CD4-positive, alpha-beta T cell treated with Interleukin-12 subunit alpha and Interleukin-12 subunit beta, for 1 hour (primary cell): ENCODE data around the gene FHIT.

Experiments
- DNase-seq: peaks from one replicate; pipeline ENCODE4 v3.0.0-alpha.2; 2020

The FHIT gene

DNA sequence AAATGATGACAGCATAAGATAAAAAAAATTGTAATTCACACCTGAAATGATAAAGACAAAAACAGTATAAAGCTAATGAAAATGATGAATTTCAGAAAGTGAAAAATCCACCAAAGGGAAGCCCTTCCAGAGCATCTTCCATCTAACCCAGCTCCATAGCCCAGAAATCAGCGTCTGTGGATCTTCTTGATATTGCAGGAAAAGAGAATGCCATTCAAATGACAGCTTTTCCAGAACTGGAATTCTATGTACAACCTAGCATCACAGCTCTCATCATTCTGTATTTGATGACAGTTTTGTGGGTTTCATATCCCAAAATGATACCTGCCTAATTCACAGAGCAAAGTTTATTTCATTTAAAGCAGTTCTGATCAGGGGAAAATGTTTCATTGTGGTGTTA is 267.3 kb downstream of the FHIT start:
- no peak for DNase-seq

DNA sequence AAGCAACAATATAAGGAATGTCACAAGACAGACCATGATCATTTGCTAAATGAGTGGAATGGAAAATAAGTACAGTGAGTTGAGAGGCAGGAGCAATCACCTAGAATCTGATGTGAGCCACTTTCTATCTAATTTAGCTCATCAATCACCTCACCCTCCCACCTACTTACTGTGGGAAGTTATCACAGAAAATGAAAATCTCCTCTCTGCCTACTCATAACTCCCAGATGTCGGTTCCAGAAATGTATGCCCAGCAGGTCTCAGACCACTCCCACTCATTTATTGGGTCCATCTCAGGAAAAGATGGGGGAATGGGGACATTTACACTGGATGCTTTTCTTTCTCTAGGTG is 270.9 kb downstream of the FHIT start:
- DNase-seq = no peak

- no peak for DNase-seq
These were observed 271.6 kb downstream of the FHIT start for GRCh38 chr3:60979461-60980341.

DNA sequence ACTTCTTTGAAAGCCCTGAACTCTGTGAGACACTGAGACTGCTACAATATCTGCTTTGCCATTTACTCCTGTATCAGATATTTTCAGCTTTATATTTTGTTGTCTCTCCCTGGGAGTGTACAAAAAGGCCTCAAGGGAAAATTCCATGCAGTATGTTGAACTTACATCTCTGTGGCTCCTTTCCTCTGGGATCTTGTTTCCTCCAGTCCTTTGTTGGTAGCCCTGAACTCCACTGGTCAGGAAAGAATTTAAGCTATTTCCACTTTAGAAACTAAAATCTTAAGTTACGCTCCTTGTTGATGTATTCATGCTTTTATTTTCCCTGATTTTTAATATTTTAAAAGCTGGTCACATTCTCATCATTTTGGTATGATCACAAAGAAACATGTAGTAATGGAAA is 277.9 kb downstream of the FHIT start:
- no peak for DNase-seq

DNA sequence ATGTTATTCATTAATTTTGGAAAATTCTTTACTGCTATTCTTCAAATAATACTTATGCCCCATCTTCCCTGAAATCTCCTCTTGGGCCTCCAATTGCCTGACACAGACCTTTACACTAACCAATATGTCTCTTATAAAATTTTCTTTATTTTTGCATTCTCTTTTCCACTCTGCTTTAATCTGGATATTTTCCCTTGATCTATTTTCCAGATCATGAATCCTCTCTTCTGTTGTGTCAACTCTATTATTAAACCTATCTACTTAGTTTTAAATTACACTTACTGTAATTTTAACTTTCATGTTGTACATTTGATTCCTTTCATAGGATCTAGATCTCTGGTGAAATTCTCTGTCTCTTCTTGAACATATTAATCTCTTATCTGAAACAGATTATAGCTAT is 278.7 kb downstream of the FHIT start:
- no peak for DNase-seq

- DNase-seq = no peak
These were observed 280.4 kb downstream of the FHIT start for GRCh38 chr3:60970850-60971249.

DNA sequence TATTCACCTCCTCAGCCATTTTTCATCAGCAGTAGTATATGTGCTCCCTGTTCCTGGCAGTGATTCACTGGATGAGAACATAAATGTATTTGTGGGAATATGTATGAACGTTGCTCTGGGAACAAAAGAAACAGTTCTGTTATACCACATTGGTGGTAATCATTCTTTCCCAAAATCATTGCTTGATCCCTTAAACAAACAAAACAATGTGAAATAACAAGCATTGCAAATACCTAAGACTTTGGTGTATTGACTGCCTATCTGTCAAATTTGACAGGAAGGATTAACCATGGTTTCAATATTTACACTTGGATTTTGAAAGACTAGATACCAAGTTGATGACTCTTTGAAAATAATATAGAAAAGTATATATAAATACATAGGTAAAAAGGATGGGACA is 284.1 kb downstream of the FHIT start:
- no peak for DNase-seq

GRCh38 chr3:60957541-60957940 is 293.7 kb downstream of the FHIT start:
- DNase-seq = no peak

- DNase-seq = no peak
These were observed 294.5 kb downstream of the FHIT start for GRCh38 chr3:60956729-60957128.

DNA sequence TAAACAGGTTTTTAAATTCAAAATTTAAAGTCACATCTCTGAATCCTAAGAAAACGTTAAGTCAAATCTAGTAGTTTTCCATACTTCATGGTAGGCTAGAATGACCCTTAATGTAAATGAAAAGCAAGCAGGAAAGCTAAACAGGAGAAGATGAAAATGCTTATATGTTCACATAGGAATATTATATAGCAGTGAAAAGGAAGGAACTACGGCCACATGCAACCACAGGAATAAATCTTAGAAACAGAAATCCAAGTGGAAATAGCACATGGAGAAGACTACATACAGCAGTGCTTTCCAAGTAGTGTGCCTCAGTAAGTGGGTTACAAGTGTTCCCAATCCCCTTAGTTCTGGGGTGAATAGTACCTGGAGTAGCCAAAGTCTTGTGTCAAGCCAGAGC is 296.2 kb downstream of the FHIT start:
- DNase-seq = no peak

DNA sequence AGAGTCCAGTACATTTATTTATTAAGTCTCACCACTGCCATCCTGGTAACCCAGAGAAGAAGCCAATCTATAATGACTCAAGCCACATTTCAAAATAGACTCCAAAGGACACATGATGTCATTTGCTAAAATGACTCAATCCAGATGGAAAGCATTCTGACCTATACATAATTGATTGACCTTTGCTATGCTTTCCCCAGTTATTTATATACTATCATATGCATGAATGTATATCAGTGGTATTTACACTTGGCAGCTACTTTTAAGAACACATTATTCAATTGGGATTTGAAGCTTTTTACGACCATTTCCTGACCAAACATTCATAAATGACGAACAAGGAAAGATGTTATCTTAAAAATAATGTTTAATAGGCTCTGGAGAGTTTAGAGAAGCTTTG is 297.2 kb downstream of the FHIT start:
- DNase-seq = no peak

DNA sequence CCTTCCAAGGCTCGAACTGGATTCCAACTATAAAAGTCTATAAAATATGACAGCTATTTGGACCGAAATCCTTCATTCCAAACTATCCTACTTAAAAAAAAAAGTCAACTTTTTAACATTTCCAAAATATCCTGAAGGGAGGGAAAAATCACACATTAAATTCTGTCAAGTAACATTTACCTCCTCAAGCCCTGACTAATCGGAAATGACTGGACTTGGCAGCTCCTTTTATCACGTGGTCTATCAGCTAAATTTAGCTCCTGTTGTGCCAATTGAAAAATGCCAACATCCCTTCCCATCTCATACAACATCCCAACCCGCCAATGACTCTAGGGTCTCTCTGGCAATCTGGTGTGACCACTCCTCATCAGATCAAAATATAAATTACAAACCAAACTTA is 297.9 kb downstream of the FHIT start:
- no peak for DNase-seq

DNA sequence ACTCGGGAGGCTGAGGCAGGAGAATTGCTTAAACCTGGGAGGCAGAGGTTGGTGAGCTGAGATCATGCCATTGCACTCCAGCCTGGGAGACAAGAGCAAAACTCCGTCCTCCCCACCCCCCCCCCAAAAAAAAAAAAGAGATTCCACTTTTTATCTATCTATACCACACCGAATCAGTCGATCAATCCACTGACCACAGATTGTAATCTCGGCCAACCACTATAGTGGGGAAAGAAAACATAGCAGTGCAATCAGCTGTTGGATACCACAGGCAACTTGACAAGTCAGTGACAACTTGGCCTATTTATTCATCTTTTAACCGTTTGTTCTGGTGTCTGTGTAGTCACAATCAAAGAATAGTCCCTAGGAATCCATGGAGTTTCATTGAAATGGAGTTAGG is 299.2 kb downstream of the FHIT start:
- no peak for DNase-seq

- no peak for DNase-seq
These were observed 302.1 kb downstream of the FHIT start for GRCh38 chr3:60949146-60949545.

DNA sequence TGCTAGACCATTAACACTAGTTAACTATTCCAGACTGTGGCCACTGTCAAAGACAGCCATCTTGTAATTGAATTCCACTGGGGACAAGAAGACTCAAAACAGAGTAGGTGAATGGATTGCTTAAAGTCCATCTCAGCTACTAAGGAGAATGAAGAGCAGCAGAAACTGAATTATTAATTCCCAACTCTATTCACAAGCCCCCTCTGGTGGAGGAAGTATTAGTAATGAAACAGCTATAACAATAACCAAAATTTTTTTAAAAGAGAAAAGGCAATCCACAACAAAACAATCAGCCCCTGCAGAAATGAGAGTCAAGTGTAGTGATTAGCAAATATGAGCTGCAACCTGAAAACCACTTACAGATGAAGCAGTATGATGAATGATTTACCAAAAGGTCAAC is 302.8 kb downstream of the FHIT start:
- no peak for DNase-seq

- DNase-seq = no peak
These were observed 315.5 kb downstream of the FHIT start for GRCh38 chr3:60935709-60936108.

DNA sequence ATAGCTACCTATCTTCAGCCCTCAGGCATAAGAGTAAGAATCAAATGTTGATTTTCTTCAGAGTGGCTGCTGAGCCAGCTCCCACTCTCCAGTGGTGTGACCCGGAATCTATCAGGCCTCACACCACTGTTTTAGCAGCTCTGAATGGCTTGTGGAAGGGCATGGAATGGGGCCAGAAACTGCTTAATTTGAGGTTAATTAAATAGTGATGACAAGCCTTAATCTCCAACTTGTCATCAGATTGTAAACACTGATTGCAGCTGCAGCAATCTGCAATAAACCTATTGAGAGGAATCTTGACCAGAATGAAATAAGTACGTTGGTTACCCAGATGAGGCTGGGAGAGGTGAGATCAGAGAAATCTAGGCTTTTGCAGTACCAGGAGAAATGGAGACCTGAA is 317.4 kb downstream of the FHIT start:
- DNase-seq = no peak

DNA sequence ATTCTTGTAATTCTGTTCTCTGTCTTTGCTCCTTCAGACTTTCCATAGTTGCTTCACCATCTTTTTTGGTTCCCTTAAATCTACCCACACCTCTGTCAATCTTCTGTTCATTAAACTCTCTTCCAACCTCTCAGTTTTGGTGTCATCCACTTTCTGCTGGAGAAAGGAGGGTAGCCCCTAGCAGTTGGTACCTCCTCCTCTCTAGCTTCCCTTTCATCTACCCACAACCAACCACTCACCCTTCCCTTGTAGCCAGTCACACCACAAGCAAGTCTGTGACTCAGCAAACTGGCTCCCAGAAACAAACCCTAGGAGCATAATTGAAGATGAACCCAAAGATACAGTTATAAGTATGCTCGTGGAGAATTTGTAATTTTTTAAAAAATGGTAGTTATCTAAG is 318.6 kb downstream of the FHIT start:
- DNase-seq = no peak

DNA sequence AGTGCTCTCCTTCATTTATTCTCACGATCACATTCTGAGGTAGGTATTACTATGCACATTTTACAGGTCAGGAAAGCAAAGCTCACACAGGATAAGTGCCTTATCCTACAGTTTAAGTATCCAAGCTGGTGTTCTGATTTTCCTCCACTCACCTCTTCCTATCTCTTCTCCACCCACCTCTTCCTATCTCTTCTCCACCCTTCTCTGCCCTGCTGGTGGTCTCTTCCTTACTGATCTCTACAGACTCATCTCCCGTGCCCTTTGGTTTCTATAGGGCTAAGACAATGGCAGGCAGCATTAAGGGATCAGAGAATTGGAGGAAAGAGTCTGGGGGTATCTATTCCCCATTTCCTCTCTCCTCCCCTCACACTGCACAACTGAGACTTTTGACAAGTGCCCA is 319.1 kb downstream of the FHIT start:
- no peak for DNase-seq

DNA sequence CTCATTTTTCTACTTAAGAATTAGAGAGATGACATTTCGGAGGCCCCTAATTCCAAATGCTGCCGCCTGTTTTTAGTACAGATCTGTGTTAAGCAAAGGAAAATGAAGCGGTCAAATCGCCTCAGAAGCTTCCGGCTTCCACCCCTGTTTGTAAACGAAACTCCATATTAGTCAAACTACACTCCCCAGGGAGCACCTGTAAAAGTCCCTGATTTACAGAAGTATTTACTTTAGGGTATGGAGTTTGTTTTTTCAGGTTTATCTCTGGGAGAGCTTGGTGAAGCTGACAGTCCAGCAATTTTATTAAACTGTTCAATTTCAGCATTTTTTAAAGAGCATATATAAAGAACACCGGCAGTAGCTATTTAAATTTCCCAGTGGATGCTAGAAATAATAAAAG is 319.8 kb downstream of the FHIT start:
- no peak for DNase-seq

DNA sequence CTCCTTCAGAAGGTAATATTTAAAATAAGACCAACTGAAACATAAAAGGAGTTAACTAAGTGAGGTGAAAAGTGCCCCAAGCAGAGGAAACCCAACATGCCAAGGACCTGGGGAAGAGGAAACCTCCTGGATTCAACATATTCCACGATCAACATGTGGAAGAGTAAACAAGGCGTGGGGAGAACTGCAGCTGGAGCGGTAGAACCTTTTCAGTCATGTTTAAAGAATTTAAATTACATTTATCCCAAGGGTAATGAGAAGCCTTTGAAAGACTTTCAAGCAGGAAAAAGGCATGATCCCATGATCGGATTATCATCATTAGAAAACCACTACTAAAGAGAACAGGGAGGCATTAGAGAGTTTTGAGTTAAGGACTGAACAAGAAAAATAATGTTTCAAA is 330.7 kb downstream of the FHIT start:
- no peak for DNase-seq

DNA sequence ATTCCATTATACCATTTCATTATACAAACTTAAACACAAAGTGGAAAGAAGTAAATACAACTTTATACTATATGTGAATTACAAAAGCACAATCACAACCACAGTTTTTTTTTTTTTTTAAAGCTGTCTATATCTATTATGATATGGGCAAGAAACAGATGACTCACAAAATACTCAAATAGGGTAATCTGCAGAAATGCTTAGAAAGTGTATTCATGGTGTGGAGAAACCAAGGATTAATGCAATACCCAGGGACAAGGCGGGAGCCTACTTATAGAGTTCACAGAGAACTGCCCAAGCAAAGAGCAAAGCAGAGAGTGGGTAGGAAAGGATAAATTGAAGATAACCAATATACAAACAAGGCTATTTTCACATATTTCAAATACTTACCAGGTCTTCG is 332.0 kb downstream of the FHIT start:
- DNase-seq = no peak

- DNase-seq = no peak
These were observed 334.1 kb downstream of the FHIT start for GRCh38 chr3:60917141-60917540.

- no peak for DNase-seq
These were observed 334.7 kb downstream of the FHIT start for GRCh38 chr3:60916546-60916945.

DNA sequence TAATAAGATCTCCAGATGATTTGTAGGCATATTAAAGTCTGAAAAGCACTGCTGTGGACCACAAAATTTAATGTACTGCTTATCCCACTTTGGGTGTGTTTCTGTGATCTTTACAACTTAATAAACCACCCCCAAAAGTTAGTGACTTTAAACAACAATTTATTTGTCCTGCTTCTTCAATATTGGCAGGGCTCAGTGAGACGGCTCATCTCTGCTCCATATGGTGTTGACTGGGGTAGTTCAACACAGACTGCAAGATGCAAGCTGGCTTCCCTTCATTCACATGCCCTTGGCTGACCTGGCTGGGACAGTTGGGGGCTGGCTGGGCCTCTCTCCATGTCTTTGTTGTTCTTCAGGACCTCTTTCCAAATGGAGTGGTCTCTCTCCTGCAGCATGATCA is 337.8 kb downstream of the FHIT start:
- DNase-seq = no peak
